A673 (cell line): Measurements from ENCODE around the gene ZSCAN5A. TPM values are rescaled to one million over a fixed set of nuclear protein-coding genes. Genes with fewer than 3 reads are reported as not detected.

Source experiments
- BruUV-seq: library from RNA; stranded (reverse); fragments of 400-500 nt; replicated peaks from 2 replicates; lab custom pipeline; 2021; lab: Mats Ljungman, UMichigan
- CTCF ChIA-PET: fragments of 300-600 bp; sonication (Branson Sonifier 250); formaldehyde crosslinking; loops from one replicate; lab custom pipeline; 2022; ENCODE audit warnings: antibody characterized with exemption; lab: Charles Lee
- POLR2A ChIA-PET: fragments of 300-600 bp; sonication (Branson Sonifier 250); formaldehyde crosslinking; loops from one replicate; lab custom pipeline; 2022; ENCODE audit warnings: antibody characterized with exemption; ENCODE audit not compliant: low non-redundant PET; lab: Charles Lee
- DNase-seq: peaks from one replicate; pipeline ENCODE4 v3.0.0-alpha.2; 2015; ENCODE audit warnings: low spot score
- H3K27ac ChIP-seq: fragments of 200-600 bp; sonication (generic); 2 replicates; pipeline ENCODE4 v1.5.1; 2016; ENCODE audit warnings: mixed run types, low read depth, mild to moderate bottlenecking, mixed read lengths, antibody characterized with exemption, low read length; ENCODE audit not compliant: poor library complexity, severe bottlenecking
- H3K27me3 ChIP-seq: fragments of 200-600 bp; sonication (generic); replicated peaks from 2 replicates; pipeline ENCODE4 v1.6.1; 2017; ENCODE audit warnings: mixed run types, low read depth, mild to moderate bottlenecking, mixed read lengths, antibody characterized with exemption, low read length; ENCODE audit not compliant: insufficient read depth, poor library complexity
- H3K36me3 ChIP-seq: fragments of 200-600 bp; sonication (generic); 2 replicates; pipeline ENCODE4 v1.6.1; 2016; ENCODE audit warnings: mixed run types, mild to moderate bottlenecking, mixed read lengths, antibody characterized with exemption, low read length; ENCODE audit not compliant: insufficient read depth, poor library complexity, severe bottlenecking
- H3K4me1 ChIP-seq: fragments of 200-600 bp; sonication (generic); 2 replicates; pipeline ENCODE4 v1.6.1; 2017; ENCODE audit warnings: mixed run types, mild to moderate bottlenecking, mixed read lengths, antibody characterized with exemption, low read length; ENCODE audit not compliant: insufficient read depth, poor library complexity, severe bottlenecking
- H3K4me3 ChIP-seq: fragments of 200-600 bp; sonication (generic); 2 replicates; pipeline ENCODE4 v1.5.1; 2016; ENCODE audit warnings: low read depth, mixed run types, mild to moderate bottlenecking, mixed read lengths, low read length; ENCODE audit not compliant: poor library complexity, severe bottlenecking
- H3K9me3 ChIP-seq: fragments of 200-600 bp; sonication (generic); 2 replicates; pipeline ENCODE4 v1.6.1; 2016; ENCODE audit warnings: mixed run types, low read depth, mild to moderate bottlenecking, mixed read lengths, antibody characterized with exemption, low read length; ENCODE audit not compliant: poor library complexity, severe bottlenecking
- CTCF ChIP-seq: fragments of 300-800, 200-600 bp; sonication (generic); conservative IDR thresholded peaks from 2 replicates; pipeline ENCODE4 v1.5.1; 2017; ENCODE audit warnings: low read depth, mild to moderate bottlenecking, antibody characterized with exemption, low read length, moderate library complexity, mixed read lengths
- EZH2 ChIP-seq: fragments of 200-600 bp; sonication (generic); IDR thresholded peaks from 2 replicates; pipeline ENCODE4 v1.6.1; 2017; ENCODE audit warnings: borderline replicate concordance, low read depth, mild to moderate bottlenecking, mixed read lengths, antibody characterized with exemption, low read length; ENCODE audit not compliant: poor library complexity, severe bottlenecking
- intact Hi-C: fragments of 100-400 bp; cut with micrococcal nuclease; formaldehyde crosslinking; loops from one replicate; pipeline ENCODE4 v1.10.0; 2022; ENCODE audit not compliant: unreplicated experiment
- total RNA-seq: library from RNA; stranded (reverse); gene quantifications from 2 replicates; pipeline ENCODE4 v1.2.3, GENCODE V29; 2021

The ZSCAN5A gene
- total RNA-seq, 1 experiment from 2014 or later = 18.8 TPM

GRCh38 chr19:56291867-56292266 lies 22.8 kb downstream of the ZSCAN5A start:
- no peak for TF ChIP-seq CTCF
- no peak for TF ChIP-seq EZH2
- Histone ChIP-seq H3K4me3 (no peak overlapping the region), H3K4me1 (no peaks in the 10 kb centered on the region), H3K27me3 (no peaks in the 10 kb centered on the region), H3K9me3 (no peaks in the 10 kb centered on the region), H3K36me3 (no peaks in the 10 kb centered on the region), H3K27ac (no peak overlapping the region)
- intact Hi-C loops = no loop called here
- POLR2A ChIA-PET = no interaction called here
- no peak for DNase-seq
- BruUV-seq = no TSS peak
- CTCF ChIA-PET = no interaction called here

- Histone ChIP-seq H3K27me3 (no peaks in the 10 kb centered on the region), H3K4me1 (no peaks in the 10 kb centered on the region), H3K36me3 (no peaks in the 10 kb centered on the region), H3K4me3 (no peak overlapping the region), H3K9me3 (no peaks in the 10 kb centered on the region), H3K27ac (no peak overlapping the region)
- intact Hi-C loops = no loop called here
- no peak for TF ChIP-seq EZH2
- TF ChIP-seq CTCF = no peak
- ChIA-PET CTCF (no interaction called here), POLR2A (no interaction called here)
- BruUV-seq = no TSS peak
- DNase-seq = no peak
Measured at GRCh38 chr19:56290104-56290503, 24.5 kb downstream of the ZSCAN5A start.

GRCh38 chr19:56284746-56285145 lies 29.9 kb downstream of the ZSCAN5A start:
- Histone ChIP-seq H3K4me1 (no peaks in the 10 kb centered on the region), H3K9me3 (no peaks in the 10 kb centered on the region), H3K27me3 (no peaks in the 10 kb centered on the region), H3K4me3 (no peak overlapping the region), H3K27ac (no peak overlapping the region), H3K36me3 (no peaks in the 10 kb centered on the region)
- TF ChIP-seq EZH2 (no peak), CTCF (no peak)
- POLR2A ChIA-PET = no interaction called here
- DNase-seq = no peak
- CTCF ChIA-PET = no interaction called here
- intact Hi-C loops = no loop called here
- no TSS peak for BruUV-seq
